HUES6 (cell line): ENCODE measurements around the gene OGFR.

Experiments used
- H3K27ac ChIP-seq: 2 replicates; pipeline ENCODE4 v1.7.0; 2013; ENCODE audit warnings: low read depth, mild to moderate bottlenecking, low read length, inconsistent platforms
- H3K27me3 ChIP-seq: 2 replicates; pipeline ENCODE4 v1.6.1; 2013; ENCODE audit warnings: low read length; ENCODE audit not compliant: control insufficient read depth, insufficient read depth
- H3K36me3 ChIP-seq: 2 replicates; pipeline ENCODE4 v1.6.1; 2013; ENCODE audit warnings: low read length; ENCODE audit not compliant: control insufficient read depth, insufficient read depth
- H3K4me1 ChIP-seq: 2 replicates; pipeline ENCODE4 v1.6.1; 2013; ENCODE audit warnings: low read length; ENCODE audit not compliant: control insufficient read depth, insufficient read depth
- H3K4me3 ChIP-seq: 2 replicates; pipeline ENCODE4 v1.5.1; 2013; ENCODE audit warnings: low read depth, low read length
- H3K9ac ChIP-seq: one replicate; pipeline ENCODE4 v1.6.1; 2013; ENCODE audit warnings: mild to moderate bottlenecking, low read length
- H3K9me3 ChIP-seq: 2 replicates; pipeline ENCODE4 v1.6.1; 2013; ENCODE audit warnings: low read depth, low read length; ENCODE audit not compliant: control insufficient read depth, insufficient read depth

The OGFR gene

GRCh38 chr20:62794007-62794724 lies 10.5 kb upstream of the OGFR start:
- Histone ChIP-seq H3K9ac (peak overlapping the region; percentile 47), H3K27me3 (peaks cover 7% of the 10 kb centered on the region), H3K4me1 (peaks cover 8% of the 10 kb centered on the region), H3K9me3 (no peaks in the 10 kb centered on the region), H3K36me3 (peaks cover 17% of the 10 kb centered on the region), H3K27ac (no peak overlapping the region), H3K4me3 (peak overlapping the region; percentile 80)

GRCh38 chr20:62795023-62795761 lies 9.4 kb upstream of the OGFR start:
- Histone ChIP-seq H3K9ac (peak overlapping the region; percentile 76), H3K9me3 (no peaks in the 10 kb centered on the region), H3K27ac (peak overlapping the region; percentile 11; the same call in 1 of the 2 replicates), H3K4me1 (peaks cover 8% of the 10 kb centered on the region), H3K4me3 (peak overlapping the region; percentile 80), H3K36me3 (peaks cover 26% of the 10 kb centered on the region), H3K27me3 (peaks cover 5% of the 10 kb centered on the region)

GRCh38 chr20:62796699-62797491 lies 7.7 kb upstream of the OGFR start:
- Histone ChIP-seq H3K27ac (no peak overlapping the region), H3K9me3 (no peaks in the 10 kb centered on the region), H3K36me3 (peaks cover 34% of the 10 kb centered on the region), H3K9ac (no peak overlapping the region), H3K27me3 (peaks cover 3% of the 10 kb centered on the region; the same call in 1 of the 2 replicates), H3K4me1 (peaks cover 8% of the 10 kb centered on the region), H3K4me3 (peak overlapping the region; percentile 80)

- H3K27ac ChIP-seq: no peak overlapping the region
- H3K36me3 ChIP-seq: peaks cover 34% of the 10 kb centered on the region
- H3K4me3 ChIP-seq: no peak overlapping the region
- peaks cover 3% of the 10 kb centered on the region; the same call in 1 of the 2 replicates for H3K27me3 ChIP-seq
- no peaks in the 10 kb centered on the region for H3K9me3 ChIP-seq
- H3K4me1 ChIP-seq: peaks cover 8% of the 10 kb centered on the region
- no peak overlapping the region for H3K9ac ChIP-seq
These were observed 6.7 kb upstream of the OGFR start for GRCh38 chr20:62797671-62798532.

GRCh38 chr20:62799036-62799435 lies 5.6 kb upstream of the OGFR start:
- H3K4me3 ChIP-seq: no peak overlapping the region
- H3K27ac ChIP-seq: no peak overlapping the region
- H3K9ac ChIP-seq: no peak overlapping the region
- H3K36me3 ChIP-seq: peaks cover 34% of the 10 kb centered on the region
- no peaks in the 10 kb centered on the region for H3K9me3 ChIP-seq
- H3K27me3 ChIP-seq: peaks cover 3% of the 10 kb centered on the region; the same call in 1 of the 2 replicates
- H3K4me1 ChIP-seq: peaks cover 3% of the 10 kb centered on the region

- Histone ChIP-seq H3K36me3 (peaks cover 34% of the 10 kb centered on the region), H3K27ac (no peak overlapping the region), H3K27me3 (peaks cover 3% of the 10 kb centered on the region; the same call in 1 of the 2 replicates), H3K9ac (no peak overlapping the region), H3K4me3 (no peak overlapping the region), H3K4me1 (peaks cover 2% of the 10 kb centered on the region; the same call in 1 of the 2 replicates), H3K9me3 (no peaks in the 10 kb centered on the region)
These were observed 5.2 kb upstream of the OGFR start for GRCh38 chr20:62799459-62799858.

- Histone ChIP-seq H3K9me3 (no peaks in the 10 kb centered on the region), H3K36me3 (peaks cover 34% of the 10 kb centered on the region), H3K27me3 (peaks cover 3% of the 10 kb centered on the region; the same call in 1 of the 2 replicates), H3K4me1 (no peaks in the 10 kb centered on the region; the same call in 1 of the 2 replicates), H3K9ac (no peak overlapping the region), H3K4me3 (no peak overlapping the region), H3K27ac (no peak overlapping the region)
These were observed 4.8 kb upstream of the OGFR start for GRCh38 chr20:62799873-62800272.

- Histone ChIP-seq H3K9ac (no peak overlapping the region), H3K4me1 (peaks cover 1% of the 10 kb centered on the region), H3K4me3 (no peak overlapping the region), H3K36me3 (peaks cover 34% of the 10 kb centered on the region), H3K27ac (no peak overlapping the region), H3K9me3 (no peaks in the 10 kb centered on the region), H3K27me3 (0 out of 2 replicates have a peak, but pooled peaks cover under 1% of the 10 kb centered on the region)
These were observed 4.0 kb upstream of the OGFR start for GRCh38 chr20:62800314-62801259.

- no peak overlapping the region for H3K4me3 ChIP-seq
- no peak overlapping the region for H3K9ac ChIP-seq
- peaks cover 9% of the 10 kb centered on the region for H3K4me1 ChIP-seq
- peaks cover 34% of the 10 kb centered on the region for H3K36me3 ChIP-seq
- H3K9me3 ChIP-seq: no peaks in the 10 kb centered on the region
- H3K27me3 ChIP-seq: no peaks in the 10 kb centered on the region
- no peak overlapping the region for H3K27ac ChIP-seq
These were observed 3.2 kb upstream of the OGFR start for GRCh38 chr20:62801284-62802010.
